NT2/D1 (cell line): ENCODE results near the gene KLF7.

ENCODE experiments used
- SUZ12 ChIP-seq: IDR thresholded peaks from 2 replicates; pipeline ENCODE4 v1.6.1; 2011; ENCODE audit not compliant: insufficient read length, insufficient read depth; ENCODE audit errors: extremely low read depth
- YY1 ChIP-seq: IDR thresholded peaks from 2 replicates; pipeline ENCODE4 v1.6.1; 2011; ENCODE audit not compliant: insufficient read length, insufficient read depth
- ZNF274 ChIP-seq: IDR thresholded peaks from 2 replicates; pipeline ENCODE4 v1.6.1; 2011; ENCODE audit warnings: mild to moderate bottlenecking, low read depth, low read length

DNA sequence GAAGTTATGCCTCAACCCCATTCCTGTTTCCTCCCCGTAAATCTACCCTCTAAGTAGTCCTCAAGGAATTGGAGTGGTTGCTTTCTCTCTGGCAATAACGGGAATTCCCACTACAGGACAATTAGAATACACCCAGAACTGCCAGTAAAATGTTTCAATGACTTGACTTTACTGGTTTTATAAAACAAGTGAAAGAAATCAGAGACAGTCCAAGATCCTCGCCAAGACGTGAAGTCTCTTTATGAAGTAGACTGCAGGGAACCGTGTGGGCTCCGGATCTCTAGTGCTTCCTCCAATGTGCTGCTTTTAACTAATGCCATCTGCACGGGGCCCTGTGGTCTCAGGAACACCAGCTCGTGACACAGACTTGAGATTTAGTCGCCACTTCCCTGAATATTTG, 125.1 kb downstream of the KLF7 start:
- TF ChIP-seq YY1: no peak
- no peak for TF ChIP-seq ZNF274
- TF ChIP-seq SUZ12: no peak
